Peyer's patch (tissue), 4 donors: ENCODE data around the gene SELENOT. TPM values are rescaled to one million over a fixed set of nuclear protein-coding genes. Genes with fewer than 3 reads are reported as not detected.
"Not testable (repeated sequence)": the region's sequence is repeated elsewhere in the genome, so short reads cannot be mapped to it uniquely, and the experiment has no call there.

Source experiments
- DNase-seq, 3 donors: peaks; one replicate each; pipeline ENCODE4 v3.0.0-alpha.2; 2017 to 2019
- H3K27ac ChIP-seq, 4 donors: fragments of 200-600 bp; sonication (generic); one replicate each; pipeline ENCODE4 v1.5.1; 2016 to 2019
- H3K27me3 ChIP-seq, 2 donors: fragments of 200-600 bp; sonication (generic); one replicate each; pipeline ENCODE4 v1.5.1; 2019
- H3K36me3 ChIP-seq, 3 donors: fragments of 200-600 bp; sonication (generic); one replicate each; pipeline ENCODE4 v1.5.1; 2016 to 2019
- H3K4me1 ChIP-seq, 4 donors: fragments of 200-600 bp; sonication (generic); one replicate each; pipeline ENCODE4 v1.5.1; 2016 to 2019
- H3K4me3 ChIP-seq, 4 donors: fragments of 200-600 bp; sonication (generic); 1 replicate in 3 of 4; 2 replicates in 1 of 4; pipeline ENCODE4 v1.5.1; 2016 to 2019; ENCODE audit warnings: mild to moderate bottlenecking in 1 of 4
- H3K9me3 ChIP-seq, 4 donors: fragments of 200-600 bp; sonication (generic); one replicate each; pipeline ENCODE4 v1.5.1; 2016 to 2019; ENCODE audit warnings: mild to moderate bottlenecking in 1 of 4
- POLR2A ChIP-seq, 2 donors: fragments of 450-650 bp; IDR thresholded peaks; one replicate each; pipeline ENCODE4 v1.5.1; 2017; ENCODE audit warnings: antibody characterized with exemption in 2 of 2, mild to moderate bottlenecking in 2 of 2, moderate library complexity in 2 of 2
- total RNA-seq, 4 donors: library from RNA; depleted of rRNA; stranded (reverse); fragments of >200 nt; gene quantifications; one replicate each; pipeline ENCODE4 v1.1.0, GENCODE V29; 2016
- TF ChIP-seq, protein P1 (sequence below), 6 experiments: fragments of 450-650 bp in 4 of 6; fragments of 200-600 bp in 2 of 6; sonication (generic) in 1 of 6; IDR thresholded peaks; one replicate each; pipeline ENCODE4 v1.5.1; 2017 to 2019; ENCODE audit warnings: antibody characterized with exemption in 6 of 6, mild to moderate bottlenecking in 3 of 6, moderate library complexity in 1 of 6

Gene SELENOT
- total RNA-seq, 4 donors from 2014 or later: 30.5 to 97.6 (median 75.4) TPM

DNA sequence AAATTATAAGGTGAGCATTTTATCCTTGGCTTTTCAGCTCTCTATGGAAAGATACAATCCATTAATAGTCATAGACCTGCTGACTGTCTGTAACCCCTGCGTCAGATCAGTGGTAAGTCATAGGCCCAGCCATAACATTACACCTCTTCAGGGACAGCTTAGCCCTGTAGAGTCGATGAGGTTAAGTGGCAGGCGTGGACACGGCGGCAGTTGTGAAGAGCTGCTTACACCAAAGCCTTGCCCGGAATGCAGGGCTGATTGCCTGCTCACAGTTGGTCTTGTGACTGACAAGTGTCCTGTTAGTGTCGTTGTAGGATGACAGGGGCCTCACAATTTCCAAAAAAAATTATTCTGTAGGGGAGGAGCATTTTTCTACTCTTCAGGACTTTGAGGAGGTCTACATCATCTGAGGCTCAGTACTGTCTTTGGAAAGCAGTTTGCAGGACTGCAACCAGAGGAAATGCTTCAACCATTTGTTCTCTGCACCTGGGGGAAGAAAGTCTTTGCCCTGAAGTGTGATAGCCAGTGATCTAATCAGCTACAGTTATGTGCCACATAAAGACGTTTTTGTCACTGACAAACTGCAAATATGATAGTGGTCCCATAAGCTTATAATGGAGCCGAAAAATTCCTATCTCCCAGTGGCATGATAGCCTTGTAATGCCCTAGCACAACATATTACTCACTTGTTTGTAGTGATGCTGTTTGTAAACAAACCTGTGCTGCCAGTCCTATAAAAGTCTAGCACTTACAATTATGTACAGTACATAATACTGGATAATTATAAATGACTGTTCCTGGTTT, 14.9 kb upstream of the SELENOT start:
- no peak overlapping the region for H3K27ac ChIP-seq
- DNase-seq: no peak
- H3K36me3 ChIP-seq: peaks cover 0 to 27% (median 0%) of the 10 kb centered on the region in 3 donors
- H3K4me3 ChIP-seq: no peak overlapping the region
- no peaks in the 10 kb centered on the region for H3K27me3 ChIP-seq
- no peaks in the 10 kb centered on the region for H3K4me1 ChIP-seq
- no peaks in the 10 kb centered on the region for H3K9me3 ChIP-seq
- TF ChIP-seq, protein P1, sequence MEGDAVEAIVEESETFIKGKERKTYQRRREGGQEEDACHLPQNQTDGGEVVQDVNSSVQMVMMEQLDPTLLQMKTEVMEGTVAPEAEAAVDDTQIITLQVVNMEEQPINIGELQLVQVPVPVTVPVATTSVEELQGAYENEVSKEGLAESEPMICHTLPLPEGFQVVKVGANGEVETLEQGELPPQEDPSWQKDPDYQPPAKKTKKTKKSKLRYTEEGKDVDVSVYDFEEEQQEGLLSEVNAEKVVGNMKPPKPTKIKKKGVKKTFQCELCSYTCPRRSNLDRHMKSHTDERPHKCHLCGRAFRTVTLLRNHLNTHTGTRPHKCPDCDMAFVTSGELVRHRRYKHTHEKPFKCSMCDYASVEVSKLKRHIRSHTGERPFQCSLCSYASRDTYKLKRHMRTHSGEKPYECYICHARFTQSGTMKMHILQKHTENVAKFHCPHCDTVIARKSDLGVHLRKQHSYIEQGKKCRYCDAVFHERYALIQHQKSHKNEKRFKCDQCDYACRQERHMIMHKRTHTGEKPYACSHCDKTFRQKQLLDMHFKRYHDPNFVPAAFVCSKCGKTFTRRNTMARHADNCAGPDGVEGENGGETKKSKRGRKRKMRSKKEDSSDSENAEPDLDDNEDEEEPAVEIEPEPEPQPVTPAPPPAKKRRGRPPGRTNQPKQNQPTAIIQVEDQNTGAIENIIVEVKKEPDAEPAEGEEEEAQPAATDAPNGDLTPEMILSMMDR (IDR thresholded peaks at IDR 0.05): no peak
- no peak for TF ChIP-seq POLR2A (IDR thresholded peaks at IDR 0.05)

DNA sequence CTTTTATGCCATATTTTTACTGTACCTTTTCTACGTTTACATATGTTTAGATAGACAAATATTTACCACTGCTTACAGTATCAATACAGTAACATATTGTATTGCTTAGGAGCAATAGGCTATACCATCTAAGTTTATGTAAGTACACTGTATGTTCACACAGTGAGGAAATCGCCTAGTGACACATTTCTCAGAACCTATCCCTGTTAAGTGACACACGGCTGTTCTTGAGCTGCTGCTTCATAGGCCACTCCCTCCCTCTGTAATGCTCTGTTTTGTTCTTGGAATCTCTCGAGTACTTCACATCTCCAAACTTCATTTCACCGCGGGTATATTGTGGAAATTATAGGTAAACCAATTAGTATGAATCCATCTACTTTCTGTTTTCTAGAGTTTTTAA, 13.4 kb upstream of the SELENOT start:
- Histone ChIP-seq H3K4me1 (no peaks in the 10 kb centered on the region), H3K27me3 (no peaks in the 10 kb centered on the region), H3K27ac (no peak overlapping the region), H3K36me3 (peaks cover 0 to 12% (median 0%) of the 10 kb centered on the region in 3 donors), H3K9me3 (no peaks in the 10 kb centered on the region), H3K4me3 (no peak overlapping the region)
- DNase-seq: no peak
- TF ChIP-seq, protein P1 (IDR thresholded peaks at IDR 0.05): no peak
- no peak for TF ChIP-seq POLR2A (IDR thresholded peaks at IDR 0.05)

DNA sequence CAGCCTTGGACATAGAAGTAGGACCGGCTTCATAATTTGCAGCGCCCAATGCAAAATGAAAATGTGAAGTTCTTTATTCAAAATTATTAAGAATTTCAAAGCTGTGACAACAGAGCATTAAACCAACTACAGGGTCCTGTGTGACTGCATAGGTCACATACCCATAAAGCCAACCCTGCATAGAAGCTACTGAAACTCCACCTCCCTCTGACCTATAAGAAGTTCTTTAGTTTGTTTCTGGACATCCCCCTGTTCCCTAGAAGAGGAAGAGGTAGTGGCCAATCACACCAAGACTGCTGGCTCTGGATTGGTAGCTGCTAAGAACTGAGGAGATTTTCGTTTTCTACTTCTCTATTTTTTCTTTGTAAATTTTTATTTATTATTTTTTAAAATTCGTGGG, 9.0 kb upstream of the SELENOT start:
- H3K4me1 ChIP-seq: no peaks in the 10 kb centered on the region
- no peak for DNase-seq
- no peak for TF ChIP-seq POLR2A (IDR thresholded peaks at IDR 0.05)
- TF ChIP-seq, protein P1 (IDR thresholded peaks at IDR 0.05): no peak

DNA sequence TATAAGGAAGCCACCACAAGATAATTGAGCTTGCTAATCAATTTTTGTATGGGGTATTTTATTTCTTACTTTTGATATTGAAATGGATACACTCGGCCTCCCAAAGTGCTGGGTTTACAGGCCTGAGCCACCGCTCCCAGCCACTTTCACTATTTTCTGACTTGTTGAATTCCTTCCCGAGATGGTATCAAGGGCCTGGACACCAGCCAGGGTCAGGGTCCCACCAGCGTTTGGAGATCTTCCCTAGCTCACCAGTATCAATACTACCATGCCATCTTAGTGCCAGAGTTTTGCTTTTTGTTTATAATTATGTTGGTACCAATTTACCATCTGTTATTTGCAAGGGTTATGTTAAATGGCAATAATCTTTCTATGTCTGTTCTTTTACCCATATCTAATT, 5.5 kb upstream of the SELENOT start:
- no peaks in the 10 kb centered on the region for H3K9me3 ChIP-seq
- DNase-seq: no peak
- peaks cover 0 to 9% (median 0%) of the 10 kb centered on the region in 4 donors for H3K4me1 ChIP-seq
- no peaks in the 10 kb centered on the region for H3K36me3 ChIP-seq
- H3K27ac ChIP-seq: no peak overlapping the region
- no peaks in the 10 kb centered on the region for H3K27me3 ChIP-seq
- H3K4me3 ChIP-seq: no peak overlapping the region
- no peak for TF ChIP-seq POLR2A (IDR thresholded peaks at IDR 0.05)
- TF ChIP-seq, protein P1 (IDR thresholded peaks at IDR 0.05): no peak

More for the DNA sequence above, 9.0 kb upstream of the SELENOT start:
- H3K36me3 ChIP-seq: no peaks in the 10 kb centered on the region
- H3K9me3 ChIP-seq: no peaks in the 10 kb centered on the region
- H3K4me3 ChIP-seq: no peak overlapping the region
- no peak overlapping the region for H3K27ac ChIP-seq
- H3K27me3 ChIP-seq: no peaks in the 10 kb centered on the region

DNA sequence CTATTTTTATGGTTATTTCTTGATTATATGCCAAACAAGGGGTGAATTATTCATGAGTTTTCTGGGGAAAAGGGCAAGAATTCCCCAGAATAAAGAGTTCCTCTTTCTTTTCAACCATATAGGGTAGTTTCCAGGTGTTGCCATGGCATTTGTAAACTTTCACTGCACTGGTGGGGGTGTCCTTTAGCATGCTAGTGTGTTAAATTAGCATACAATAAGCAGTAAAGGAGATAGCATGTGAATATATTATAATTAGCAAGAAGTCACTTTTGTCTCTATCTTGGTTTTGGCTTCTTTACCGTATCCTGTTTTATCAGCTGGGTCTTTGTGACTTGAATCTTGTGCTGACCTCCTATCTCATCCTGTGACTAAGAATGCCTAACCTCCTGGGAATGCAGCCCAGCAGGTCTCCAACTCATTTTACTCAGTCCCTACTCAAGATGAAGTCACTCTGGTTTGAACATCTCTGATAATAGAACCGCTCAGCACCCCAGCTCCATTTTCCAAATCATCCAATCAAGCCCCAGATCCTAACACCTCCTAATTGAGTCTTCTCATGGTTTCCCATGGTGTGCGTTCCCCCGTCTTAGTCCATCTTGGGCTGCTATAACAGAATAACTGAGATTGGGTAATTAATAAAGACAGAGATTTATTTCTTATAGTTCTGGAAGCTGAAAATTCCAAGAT, 3.4 kb upstream of the SELENOT start:
- no peak for DNase-seq
- Histone ChIP-seq H3K36me3 (no peaks in the 10 kb centered on the region), H3K4me1 (peaks cover 0 to 17% (median 2%) of the 10 kb centered on the region in 4 donors), H3K9me3 (no peaks in the 10 kb centered on the region), H3K4me3 (no peak overlapping the region), H3K27me3 (no peaks in the 10 kb centered on the region), H3K27ac (peak overlapping the region in 1 of 4 donors; percentile 55)
- no peak for TF ChIP-seq POLR2A (IDR thresholded peaks at IDR 0.05)
- TF ChIP-seq, protein P1 (IDR thresholded peaks at IDR 0.05): no peak

DNA sequence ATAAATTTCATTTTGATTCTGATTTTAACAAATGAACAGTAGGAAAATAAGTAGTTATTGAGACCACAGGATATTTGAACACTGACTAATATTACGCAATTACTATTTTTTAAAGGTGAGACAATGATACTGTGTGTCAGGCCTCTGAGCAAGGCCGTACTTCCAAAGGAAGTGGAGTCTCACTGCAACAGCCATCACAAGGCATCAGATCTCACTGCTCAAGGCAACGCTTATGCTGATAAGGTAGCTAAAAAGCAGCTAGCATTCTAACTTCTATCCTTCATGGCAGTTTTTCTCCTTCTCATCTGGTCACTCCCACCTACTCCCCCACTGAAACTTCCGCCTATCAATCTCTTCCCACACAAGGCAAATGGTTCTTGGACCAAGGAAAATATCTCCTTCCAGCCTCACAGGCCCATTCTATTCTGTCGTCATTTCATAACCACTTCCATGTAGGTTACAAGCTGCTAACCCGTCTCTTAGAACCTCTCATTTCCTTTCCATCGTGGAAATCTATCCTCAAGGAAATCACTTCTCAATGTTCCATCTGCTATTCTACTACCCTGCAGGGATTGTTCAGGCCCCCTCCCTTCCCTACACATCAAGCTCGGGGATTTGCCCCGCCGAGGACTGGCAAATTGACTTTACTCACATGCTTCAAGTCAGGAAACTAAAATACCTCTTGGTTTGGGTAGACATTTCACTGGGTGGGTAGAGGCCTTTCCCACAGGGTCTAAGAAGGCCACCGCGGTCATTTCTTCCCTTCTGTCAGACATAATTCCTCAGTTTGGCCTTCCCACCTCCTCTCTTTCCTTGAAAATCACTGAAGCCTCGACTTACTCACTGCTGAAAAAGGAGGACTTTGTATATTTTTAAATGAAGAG, 2.2 kb upstream of the SELENOT start:
- not testable (repeated sequence) for H3K4me3 ChIP-seq, H3K36me3 ChIP-seq, DNase-seq, H3K27me3 ChIP-seq, H3K9me3 ChIP-seq
- H3K27ac ChIP-seq: peak overlapping the region in 1 of 4 donors; percentile 60
- H3K4me1 ChIP-seq: peaks cover 0 to 28% (median 5%) of the 10 kb centered on the region in 4 donors
